GM21381 (cell line): ENCODE results near the gene RNF8.
"Not testable (repeated sequence)": the region's sequence is repeated elsewhere in the genome, so short reads cannot be mapped to it uniquely, and the experiment has no call there.

Source experiments
- ATAC-seq: cut with Tn5 transposase; IDR thresholded peaks from one replicate; pipeline ENCODE4 v1.9.1; 2021; ENCODE audit warnings: mild to moderate bottlenecking, moderate library complexity; ENCODE audit not compliant: unreplicated experiment

The RNF8 gene

DNA sequence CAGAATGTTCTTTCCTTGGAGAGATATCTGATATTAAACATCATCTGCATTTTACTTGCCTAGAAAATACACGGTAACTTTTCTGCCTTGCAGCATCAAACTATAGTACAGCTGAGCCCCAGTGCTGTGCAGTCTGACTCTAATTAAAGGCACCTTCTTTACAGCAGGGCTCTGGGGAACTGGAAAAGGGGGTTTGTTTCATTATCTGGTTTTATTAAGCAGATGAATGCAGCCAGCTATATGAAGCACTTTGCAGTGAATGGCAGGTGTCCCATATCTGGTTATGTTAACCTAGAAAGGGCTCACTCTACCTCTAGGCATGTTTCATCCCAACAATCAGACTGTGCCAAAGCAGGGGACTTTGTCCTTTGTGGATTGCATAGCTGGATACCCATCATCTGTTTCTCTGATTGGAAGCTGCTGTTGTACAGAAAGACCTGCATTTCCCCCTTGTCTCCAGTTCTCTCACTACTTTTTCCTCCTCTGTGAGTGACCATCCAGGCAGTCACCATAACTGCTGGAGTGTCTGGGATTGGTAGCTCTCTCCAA is 39.7 kb downstream of the RNF8 start:
- no peak for ATAC-seq

DNA sequence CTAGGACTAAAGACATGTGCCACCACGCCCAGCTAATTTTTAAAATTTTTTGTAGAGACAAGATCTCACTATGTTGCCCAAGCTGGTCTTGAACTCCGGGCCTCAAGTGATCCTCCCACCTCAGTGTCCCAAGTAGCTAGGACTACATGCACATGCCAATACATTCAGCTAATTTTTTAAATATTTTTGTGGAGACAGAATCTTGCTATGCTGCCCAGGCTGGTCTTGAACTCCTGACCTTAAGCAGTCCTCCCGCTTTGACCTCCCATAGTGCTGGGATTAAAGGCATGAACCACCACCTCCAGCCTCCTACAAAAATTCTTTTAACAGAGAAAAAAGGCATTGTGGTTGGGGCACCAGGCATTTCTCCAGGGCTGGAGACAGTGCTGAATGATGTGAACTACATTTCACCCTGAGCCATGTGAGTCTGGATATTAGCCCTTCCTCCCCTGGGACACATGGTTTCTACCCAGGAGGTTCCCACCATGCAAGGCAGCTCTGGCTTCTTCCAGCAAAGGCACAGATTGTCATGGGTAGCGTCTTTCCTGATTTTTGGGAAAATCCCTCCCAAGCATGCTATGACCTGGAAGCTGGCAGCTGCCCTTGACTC is 42.9 kb downstream of the RNF8 start:
- ATAC-seq = no peak

DNA sequence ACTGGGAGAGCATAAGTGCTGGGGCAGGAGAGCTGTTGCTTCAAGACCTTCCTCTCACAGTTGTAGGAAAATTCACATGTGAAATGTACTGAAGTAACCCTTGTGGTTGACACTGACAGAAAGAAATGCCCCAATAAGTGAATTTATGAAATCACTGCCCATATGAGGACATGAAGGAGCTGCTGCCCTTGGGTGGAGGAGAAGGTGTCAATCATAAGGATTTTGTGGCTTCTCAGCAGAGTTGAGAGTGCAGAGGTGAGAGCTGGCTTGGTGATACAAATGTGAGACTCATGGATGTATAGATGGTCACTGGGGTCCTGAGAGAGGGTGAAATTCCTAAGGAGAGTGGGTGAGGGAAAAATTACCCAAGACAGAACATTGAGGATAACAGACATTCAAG is 45.3 kb downstream of the RNF8 start:
- ATAC-seq = no peak

DNA sequence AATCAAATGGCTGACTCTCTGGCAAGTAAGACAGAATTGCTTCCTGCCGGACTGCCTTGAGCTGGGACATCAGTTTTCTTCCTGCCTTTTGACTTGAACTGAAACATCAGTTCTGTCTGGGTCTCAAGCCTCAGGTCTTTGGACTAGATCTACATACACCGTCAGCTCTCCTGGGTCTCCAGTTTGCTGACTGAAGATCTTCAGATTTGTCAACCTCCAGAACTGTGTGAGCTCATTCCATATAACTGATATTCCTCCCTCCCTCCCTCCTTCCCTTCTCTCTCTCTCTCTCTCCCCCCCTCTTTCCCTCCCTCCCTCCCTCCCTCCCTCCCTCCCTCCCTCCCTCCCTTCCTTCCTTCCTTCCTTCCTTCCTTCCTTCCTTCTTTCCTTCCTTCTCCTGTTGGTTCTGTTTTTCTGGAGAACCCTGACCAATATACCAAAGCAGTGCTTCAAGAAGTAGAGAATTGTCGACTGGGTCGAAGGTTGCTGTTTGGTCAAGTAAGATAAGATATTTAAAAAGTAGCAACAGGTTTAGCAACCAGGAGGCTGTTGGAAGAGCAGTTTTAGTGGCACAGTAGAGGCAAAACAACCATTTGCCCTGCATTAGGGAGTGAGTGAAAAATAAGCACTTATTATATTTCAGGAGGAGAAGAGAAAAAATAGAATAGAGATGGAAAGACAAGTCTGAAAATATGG is 46.2 kb downstream of the RNF8 start:
- ATAC-seq = no peak

GRCh38 chr6:37401658-37402057 is 47.9 kb downstream of the RNF8 start:
- ATAC-seq = not testable (repeated sequence)

DNA sequence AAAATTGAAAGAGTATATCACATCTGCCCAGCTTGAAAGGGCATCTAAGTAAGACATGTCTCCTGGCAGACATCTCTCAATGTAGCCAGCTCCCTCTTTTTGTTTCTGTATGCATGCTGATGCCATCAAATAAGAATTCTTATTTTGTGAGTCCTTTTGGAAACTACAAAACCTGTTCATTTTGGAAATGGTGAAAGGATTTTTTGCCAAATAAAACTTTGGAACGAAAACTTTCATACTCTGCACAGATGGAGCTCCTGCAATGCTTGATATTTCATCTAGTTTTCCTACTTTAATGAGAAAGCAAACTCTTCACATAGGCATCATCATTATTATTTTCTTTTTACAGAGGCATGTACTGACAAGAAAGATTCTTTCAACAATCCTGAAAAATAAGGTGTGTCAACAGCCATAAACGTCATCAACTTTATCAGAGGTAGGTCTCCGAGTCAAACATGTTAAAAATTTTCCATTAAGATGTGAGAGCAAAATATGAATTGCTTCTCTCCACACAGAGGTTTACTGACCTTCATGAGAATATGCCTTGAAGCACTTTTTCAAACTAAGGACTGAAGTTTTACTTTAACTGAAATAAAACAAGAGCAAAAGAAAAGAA is 53.1 kb downstream of the RNF8 start:
- ATAC-seq = no peak

DNA sequence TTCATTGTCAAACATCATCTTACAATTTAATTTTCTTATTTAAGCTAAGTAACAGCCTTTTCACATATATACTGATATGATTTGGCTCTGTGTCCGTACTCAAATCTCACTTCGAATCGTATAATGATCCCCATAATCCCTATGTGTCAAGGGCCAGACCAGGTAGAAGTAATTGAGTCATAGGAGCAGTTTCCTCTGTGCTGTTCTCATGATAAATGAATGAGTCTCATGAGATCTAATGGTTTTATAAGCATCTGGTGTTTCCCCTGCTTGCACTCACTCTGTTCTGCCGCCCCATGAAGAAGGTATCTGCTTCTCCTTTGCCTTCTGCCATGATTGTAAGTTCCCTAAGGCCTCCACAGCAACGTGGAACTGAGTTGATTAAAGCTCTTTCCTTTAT is 54.2 kb downstream of the RNF8 start:
- no peak for ATAC-seq

- ATAC-seq = no peak
These were observed 55.7 kb downstream of the RNF8 start for GRCh38 chr6:37409501-37409900.

GRCh38 chr6:37417393-37417792 is 63.6 kb downstream of the RNF8 start:
- no peak for ATAC-seq

- no peak for ATAC-seq
These were observed 64.9 kb downstream of the RNF8 start for GRCh38 chr6:37418722-37419121.

GRCh38 chr6:37426058-37426944 is 72.5 kb downstream of the RNF8 start:
- no peak for ATAC-seq

- no peak for ATAC-seq
These were observed 73.2 kb downstream of the RNF8 start for GRCh38 chr6:37426945-37427510.

GRCh38 chr6:37429352-37429750 is 75.6 kb downstream of the RNF8 start:
- no peak for ATAC-seq

GRCh38 chr6:37432590-37432915 is 78.8 kb downstream of the RNF8 start:
- ATAC-seq = peak; percentile 1

DNA sequence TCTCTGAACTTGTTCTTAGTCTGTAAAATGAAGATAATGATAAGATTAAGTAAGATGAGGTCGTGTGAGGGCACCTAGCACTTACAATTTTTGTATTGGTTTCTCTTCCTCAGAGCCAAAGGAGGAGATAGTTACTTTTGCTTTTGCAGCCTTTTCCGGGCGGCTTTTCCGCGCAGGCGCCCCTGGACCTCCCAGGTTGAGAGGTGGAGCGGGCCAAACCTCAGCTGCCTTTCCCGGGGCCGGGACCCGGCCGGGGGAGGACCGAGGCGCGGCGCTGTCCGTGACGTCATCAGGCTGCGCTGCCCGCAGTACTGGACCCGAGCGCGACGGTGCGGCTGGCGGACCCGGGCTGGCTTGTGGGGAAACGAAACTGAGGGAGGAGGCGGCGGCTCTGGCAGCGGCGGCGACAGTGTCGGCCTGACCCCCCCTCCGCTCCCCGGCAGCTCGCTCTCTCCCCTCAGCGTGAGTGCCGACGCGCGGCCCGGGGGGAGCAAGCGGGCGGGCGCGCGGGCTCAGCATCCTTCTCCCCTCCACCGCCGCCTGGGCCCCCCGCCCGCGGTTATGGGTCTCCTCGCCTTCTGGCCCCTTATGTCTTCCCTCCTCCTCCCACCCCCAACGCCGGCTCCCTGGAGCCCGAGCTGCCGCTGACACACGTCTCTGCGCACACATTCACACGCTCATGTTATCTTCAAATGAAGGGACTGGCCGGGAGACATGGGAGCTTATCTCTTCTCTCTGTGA is 79.3 kb downstream of the RNF8 start, which contains the start of gene CMTR1:
Gene CMTR1, plus strand, starts transcription at position 306 of the 741 bp plus-strand sequence. CDS start 2,409 bp downstream, outside the sequence.
- ATAC-seq = peak; percentile 90

DNA sequence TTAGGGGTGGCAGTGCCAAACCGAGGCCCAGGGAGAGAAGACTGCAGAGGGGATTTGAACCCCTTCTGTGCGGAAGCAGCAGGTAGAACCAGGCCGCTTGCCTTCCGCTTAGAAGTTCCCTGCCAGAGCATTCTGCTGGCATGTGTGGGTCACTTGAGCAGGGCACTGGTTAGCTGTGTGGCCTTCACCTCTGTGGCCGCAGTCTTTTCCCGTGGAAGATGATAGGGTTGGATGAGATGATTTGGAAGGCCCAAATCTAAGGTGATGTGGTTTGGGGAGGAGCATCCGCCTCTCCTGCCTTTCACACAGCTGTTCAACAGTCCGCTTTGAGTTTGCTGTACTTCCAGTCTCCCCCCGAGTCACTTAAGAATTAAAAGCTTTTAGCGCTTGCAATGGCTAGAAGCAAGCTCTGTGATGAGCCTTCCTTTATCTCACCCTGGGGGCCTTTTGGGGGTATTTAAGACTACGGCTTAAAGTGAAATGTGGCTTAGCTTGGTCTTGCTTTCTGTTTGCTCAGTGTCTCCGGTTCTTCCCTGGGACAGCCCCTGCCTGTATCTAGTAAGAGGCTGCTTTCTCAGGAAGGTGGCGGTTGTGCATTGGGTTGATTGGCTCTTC is 80.0 kb downstream of the RNF8 start:
- peak; percentile 36 for ATAC-seq

- ATAC-seq = no peak
These were observed 81.6 kb downstream of the RNF8 start for GRCh38 chr6:37435373-37435772.

- no peak for ATAC-seq
These were observed 82.0 kb downstream of the RNF8 start for GRCh38 chr6:37435816-37436215.

DNA sequence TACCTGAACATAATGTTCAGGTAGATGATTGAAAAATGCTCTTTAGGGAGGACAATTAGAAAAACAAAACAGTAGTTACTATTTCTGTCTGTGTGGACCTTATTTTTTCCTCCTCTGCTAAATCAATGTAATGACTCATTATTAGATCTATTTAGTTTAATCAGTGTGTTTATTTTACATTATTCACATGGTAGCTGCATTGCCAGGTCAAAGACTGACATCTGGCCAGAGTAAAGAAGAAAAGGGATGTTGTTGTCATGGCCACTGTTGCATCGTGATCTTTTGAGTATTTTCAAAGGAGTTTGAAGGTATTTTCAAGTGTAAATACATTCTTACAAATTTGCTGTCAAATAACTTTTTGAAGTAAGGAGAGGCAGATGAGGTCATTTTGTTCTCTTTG is 85.1 kb downstream of the RNF8 start:
- no peak for ATAC-seq

- no peak for ATAC-seq
These were observed 87.9 kb downstream of the RNF8 start for GRCh38 chr6:37441651-37442050.
